Airway epithelial cell (primary cell): ENCODE results near the gene SSR3. TPM values are rescaled to one million over a fixed set of nuclear protein-coding genes. Genes with fewer than 3 reads are reported as not detected.

ENCODE experiments used
- total RNA-seq: library from RNA; depleted of rRNA; stranded (reverse); fragments of >200 nt; gene quantifications from 2 replicates; pipeline ENCODE4 v1.2.3, GENCODE V29; 2015

The SSR3 gene
- 126 and 159 TPM in 2 replicates for total RNA-seq

DNA sequence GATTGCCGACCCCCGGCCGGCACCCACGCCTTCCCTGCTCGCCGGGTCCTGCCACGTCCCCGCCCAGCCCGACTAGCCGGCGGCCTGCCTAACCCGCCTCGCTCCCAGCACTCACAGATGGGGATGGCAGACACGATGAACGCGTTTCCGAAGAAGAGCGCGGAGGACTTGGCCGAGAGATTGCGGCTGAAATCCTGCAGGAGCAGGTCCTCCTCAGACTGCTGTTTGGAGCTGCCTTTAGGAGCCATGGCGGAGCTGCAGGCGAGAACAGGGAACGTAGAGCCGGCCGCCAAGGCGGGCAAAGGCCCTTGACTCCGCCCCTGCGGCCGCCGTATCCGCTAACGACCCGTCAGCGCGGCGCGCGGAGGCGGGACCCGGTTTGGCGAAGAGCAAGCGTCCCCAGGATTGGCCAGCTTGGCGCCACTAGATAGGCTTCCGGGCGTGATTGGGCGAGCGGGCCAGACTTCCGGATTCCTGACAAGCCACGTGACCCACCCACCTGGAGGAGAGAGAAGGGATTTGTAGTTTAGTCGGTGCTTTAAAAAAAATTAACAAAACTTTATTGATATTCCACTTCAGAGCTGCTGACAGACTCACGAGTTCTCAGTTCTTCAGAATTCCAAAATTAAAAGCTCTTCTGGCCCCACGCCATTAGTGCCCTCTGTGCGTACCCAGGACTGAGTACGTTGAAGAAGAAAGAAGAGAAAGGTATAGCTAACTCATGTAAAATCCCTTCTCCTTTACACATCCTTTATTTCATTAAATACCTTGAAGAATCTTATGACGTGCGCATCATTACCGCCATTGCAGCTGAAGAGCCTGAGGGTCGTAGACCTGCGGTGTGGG lies at the start of gene SSR3:
Gene SSR3 (minus strand): TSS at position 276 of the 846 bp plus-strand sequence. CDS start 28 bp downstream, at position 248.

Other genes with a start within 250 kb of the SSR3 start
- gene TIPARP, start 119.5 kb upstream of the SSR3 start, total RNA-seq, result 73.1 and 101 TPM in 2 replicates